H4 (cell line): ENCODE measurements around the gene KCTD8. TPM values are rescaled to one million over a fixed set of nuclear protein-coding genes. Genes with fewer than 3 reads are reported as not detected.
"Not testable (repeated sequence)": the region's sequence is repeated elsewhere in the genome, so short reads cannot be mapped to it uniquely, and the experiment has no call there.

Experiments
- DNase-seq: peaks from one replicate; pipeline ENCODE4 v3.0.0-alpha.2; 2015; ENCODE audit warnings: low spot score
- total RNA-seq: library from RNA; depleted of rRNA; stranded (reverse); fragments of >200 nt; shearing (Covaris generic); gene quantifications from 2 replicates; pipeline ENCODE4 v1.2.3, GENCODE V29; 2014

The KCTD8 gene
- total RNA-seq, 1 experiment from 2014 or later: 0.21 TPM

GRCh38 chr4:44326741-44327140 lies 121.9 kb downstream of the KCTD8 start:
- peak; percentile 18 for DNase-seq

DNA sequence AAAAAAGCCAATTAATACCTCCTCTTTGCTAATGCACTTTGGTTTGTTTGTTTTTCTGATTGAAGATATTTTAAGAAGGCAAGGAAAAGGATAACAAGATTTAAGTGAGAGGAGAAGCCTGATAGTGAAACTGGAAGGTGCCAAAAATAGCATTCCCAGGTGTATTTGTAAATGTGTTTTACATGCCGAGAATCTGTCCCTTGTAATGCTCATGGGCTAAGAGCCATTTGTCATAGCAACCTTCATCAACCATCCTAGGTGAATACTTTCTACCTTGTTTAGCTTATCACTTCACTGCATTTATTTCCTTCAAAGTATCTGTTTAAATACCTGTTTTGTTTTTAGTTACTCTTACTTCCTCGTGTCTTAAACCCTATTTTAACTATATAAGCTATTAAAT lies 127.8 kb downstream of the KCTD8 start:
- DNase-seq: no peak

- no peak for DNase-seq
These were observed 129.5 kb downstream of the KCTD8 start for GRCh38 chr4:44319129-44319528.

- DNase-seq: no peak
These were observed 134.9 kb downstream of the KCTD8 start for GRCh38 chr4:44313702-44314101.

DNA sequence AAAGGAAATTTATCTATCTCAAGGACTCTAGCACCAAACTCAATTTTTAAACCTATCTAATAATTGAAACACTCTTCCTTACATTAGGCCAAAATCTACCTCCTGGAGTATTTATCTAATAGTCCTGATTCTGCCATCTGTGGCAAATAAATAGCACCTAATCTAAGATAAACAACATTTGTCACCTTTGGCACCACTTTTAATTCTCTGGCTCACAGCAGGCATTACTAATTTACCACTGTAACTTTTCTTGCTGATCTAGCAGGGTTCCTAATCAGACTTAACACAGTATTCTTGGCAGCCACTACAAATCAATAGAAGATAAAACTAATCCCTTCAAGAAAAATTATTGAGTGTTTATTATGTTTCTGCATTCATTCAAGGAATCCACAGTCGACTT lies 161.1 kb downstream of the KCTD8 start:
- DNase-seq: no peak

DNA sequence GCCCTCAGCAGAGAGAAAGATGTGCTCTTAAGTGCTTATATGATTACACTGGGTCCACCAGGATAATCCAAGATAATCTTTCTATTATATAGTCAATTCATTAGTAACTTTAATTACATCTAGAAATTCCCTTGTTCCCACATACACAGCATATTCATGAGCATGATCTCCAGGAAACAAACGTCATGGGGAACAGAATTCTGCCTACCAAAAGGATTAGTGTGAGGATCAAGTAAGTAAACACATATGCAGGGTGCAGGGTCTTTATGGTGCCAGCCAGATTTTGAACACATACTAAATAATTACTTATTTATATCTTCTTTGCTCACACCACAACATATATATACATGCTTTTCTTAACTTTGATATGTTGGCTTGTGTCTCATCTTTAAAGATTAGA lies 169.1 kb downstream of the KCTD8 start:
- no peak for DNase-seq

DNA sequence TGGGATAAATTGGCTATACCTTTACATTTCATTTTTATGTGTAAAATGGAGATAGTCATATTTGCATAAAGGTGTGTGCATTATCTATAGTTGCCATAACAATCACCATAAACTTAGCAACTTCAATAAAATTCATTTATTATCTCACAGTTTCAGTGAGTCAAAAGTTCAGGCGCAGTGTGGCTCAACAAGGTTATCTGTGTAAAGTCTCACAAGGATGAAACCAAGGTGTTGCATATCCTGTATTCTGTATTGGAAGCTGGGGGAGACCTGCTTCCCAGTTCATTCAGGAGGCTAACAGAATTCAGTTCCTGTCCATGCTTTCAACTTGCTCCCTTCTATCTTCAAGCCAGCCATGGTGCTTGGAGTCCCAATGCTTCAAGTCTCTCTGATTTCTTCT lies 169.5 kb downstream of the KCTD8 start:
- no peak for DNase-seq

DNA sequence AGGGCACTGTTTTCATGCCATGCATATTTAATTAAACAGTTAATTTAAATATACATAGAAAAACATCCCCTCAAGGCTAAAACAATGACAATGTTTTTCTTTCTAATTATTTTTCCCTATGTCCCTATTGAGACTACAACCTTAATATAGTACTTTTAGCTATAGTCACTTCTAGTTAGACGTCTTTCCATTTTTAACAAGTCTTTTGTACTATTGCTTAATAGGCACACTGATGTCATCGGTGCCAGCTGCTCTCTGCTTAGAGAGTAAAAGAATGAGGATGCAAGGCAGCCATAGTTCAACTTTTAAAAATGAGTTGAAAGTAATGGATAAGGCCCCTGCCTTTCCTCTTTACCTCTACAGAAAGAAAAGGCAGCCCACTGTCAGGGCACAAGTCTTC lies 191.1 kb downstream of the KCTD8 start:
- peak; percentile 23 for DNase-seq

DNA sequence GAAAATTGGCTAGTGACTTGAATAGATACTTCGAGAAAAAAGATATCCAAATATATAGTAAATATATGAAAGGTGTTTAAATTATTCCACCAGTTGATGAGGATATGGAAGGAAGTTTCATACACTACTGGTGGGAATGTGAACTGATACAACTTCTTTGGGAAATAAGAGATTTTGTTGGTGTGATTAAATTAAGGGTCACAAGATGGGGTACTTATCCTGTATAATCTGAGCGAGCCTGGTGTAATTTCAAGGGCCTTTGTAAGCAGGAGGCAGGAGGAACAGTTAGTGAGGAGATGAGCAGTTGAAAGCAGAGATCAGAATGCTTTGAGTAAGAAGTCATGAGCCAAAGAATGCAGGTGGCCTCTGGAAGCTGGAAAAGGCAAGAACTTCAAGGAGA lies 192.2 kb downstream of the KCTD8 start:
- DNase-seq: no peak

DNA sequence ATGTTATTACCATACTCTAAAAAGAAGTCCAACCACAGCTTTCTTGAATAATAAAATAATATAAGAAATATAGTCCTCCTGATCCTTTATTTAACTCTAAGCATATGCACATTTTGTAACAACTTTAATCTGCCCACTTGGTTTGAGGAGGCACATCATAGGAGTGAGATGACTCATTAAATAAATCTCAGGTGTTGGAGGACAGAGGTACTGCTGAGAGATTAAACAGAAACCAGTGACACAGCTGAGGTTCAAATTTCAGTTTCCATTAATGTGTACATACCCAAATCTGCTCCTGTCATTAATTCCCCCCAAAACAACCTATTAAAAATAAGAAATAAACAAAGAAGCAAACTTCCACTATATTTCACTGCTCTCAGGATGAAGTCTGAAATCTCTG lies 211.0 kb downstream of the KCTD8 start:
- no peak for DNase-seq

- no peak for DNase-seq
These were observed 212.7 kb downstream of the KCTD8 start for GRCh38 chr4:44235897-44236296.

DNA sequence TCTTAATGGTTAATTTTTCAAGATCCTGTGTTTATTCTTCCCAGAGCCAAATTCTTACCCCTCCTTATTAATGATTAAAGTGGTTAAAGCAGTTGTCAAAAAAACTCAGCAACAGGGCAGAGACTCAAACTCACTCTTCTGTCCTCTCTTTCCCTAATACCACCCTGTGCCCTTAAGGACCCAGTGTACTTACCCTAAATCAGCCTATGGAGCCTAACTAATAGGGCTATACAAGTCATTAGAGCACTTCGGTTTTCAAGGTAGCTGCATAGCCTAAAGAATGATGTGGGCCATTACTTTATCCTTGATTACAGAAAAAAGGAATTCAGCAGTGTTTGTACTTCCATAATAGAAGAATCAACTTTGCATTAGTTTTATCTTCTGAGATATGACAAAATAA lies 216.3 kb downstream of the KCTD8 start:
- no peak for DNase-seq

- DNase-seq: no peak
These were observed 217.6 kb downstream of the KCTD8 start for GRCh38 chr4:44231006-44231405.

- DNase-seq: no peak
These were observed 220.3 kb downstream of the KCTD8 start for GRCh38 chr4:44228326-44228725.

DNA sequence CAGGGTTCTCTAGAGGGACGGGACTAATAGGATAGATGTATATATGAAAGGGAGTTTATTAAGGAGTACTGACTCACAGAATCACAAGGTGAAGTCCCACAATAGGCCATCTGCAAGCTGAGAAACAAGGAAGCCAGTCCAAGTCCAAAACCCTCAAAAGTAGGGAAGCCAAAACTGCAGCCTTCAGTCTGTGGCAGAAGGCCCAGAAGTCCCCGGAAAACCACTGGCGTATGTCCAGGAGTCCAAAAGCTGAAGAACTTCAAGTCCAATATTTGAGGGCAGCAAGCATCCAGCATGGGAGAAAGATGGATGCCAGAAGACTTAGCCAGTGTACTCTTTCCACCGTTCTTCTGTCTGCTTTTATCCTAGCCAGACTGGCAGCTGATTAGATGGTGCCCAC lies 227.2 kb downstream of the KCTD8 start:
- DNase-seq: no peak

DNA sequence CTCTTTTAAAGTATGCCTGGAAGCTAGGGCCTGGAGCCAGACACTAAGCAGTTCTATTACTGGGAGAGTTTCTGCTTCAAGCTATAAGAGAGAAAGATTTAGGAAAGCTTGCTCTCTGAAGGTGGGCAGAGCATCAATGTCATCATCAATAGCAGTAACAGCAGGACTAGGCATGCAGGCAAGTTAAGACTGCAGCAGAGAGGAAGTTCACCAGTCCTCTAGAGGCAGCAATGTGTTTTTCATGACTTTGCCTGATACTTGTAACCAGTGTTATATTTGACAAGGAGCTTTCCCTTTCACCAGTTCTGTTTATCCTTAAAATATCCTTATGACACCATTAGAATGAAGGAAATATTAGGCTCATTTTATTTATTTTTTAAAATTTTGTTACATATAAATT lies 237.9 kb downstream of the KCTD8 start:
- DNase-seq: no peak

DNA sequence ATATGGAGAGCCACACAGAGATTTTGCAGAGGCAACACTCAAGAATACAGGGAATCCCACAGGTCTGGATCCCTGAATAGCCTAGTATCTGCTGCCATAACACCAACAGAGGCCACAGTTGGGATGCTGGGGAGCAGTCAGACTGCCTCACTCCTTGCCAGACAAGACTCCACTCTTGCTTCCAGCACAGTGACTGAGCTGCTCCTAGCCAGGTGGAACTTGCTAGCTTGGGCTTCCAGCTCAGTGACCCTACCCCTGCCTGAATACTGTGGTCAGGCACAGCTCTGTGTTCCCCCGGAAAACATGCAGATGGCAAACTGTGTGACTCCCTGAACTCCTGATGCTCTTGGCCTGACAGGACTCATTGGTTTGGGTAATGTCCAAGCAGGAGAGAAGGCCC lies 251.8 kb downstream of the KCTD8 start:
- DNase-seq: no peak

GRCh38 chr4:44194365-44194764 lies 254.2 kb downstream of the KCTD8 start:
- DNase-seq: no peak

DNA sequence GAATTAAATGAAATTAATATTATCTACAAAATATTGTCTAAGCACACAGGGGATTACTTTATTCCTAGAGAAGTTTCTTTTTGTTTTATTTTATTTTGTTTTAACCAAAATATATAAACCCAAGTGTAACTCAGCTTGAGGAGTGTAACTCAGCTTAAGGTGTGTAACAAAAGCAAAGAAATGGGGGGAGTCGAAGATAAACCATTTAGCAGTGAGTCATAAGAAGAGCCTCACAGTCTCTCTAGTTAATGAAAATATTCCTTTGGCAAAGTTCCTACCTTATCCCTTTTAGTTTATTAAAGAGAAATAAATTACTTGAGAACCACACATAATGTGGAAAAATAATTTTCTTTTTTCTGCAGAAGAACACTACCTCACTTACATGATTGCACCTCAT lies 261.8 kb downstream of the KCTD8 start:
- DNase-seq: no peak

GRCh38 chr4:44186096-44186849 lies 262.3 kb downstream of the KCTD8 start:
- peak; percentile 47 for DNase-seq

- DNase-seq: not testable (repeated sequence)
These were observed 266.9 kb downstream of the KCTD8 start for GRCh38 chr4:44181491-44182349.

DNA sequence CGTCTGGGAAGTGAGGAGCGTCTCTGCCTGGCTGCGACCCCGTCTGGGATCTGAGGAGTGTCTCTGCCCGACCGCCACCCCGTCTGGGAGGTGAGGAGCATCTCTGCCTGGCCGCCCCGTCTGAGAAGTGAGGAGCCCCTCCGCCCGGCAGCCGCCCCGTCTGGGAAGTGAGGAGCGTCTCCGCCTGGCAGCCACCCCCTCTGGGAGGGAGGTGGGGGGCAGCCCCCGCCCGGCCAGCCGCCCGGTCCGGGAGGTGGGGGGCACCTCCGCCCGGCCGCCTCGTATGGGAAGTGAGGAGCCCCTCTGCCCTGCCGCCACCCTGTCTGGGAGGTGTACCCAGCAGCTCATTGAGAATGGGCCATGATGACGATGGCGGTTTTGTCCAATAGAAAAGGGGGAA lies 280.8 kb downstream of the KCTD8 start:
- DNase-seq: not testable (repeated sequence)

- DNase-seq: no peak
These were observed 282.7 kb downstream of the KCTD8 start for GRCh38 chr4:44165938-44166337.
